B cell (primary cell): ENCODE data around the gene F13A1. TPM values are rescaled to one million over a fixed set of nuclear protein-coding genes. Genes with fewer than 3 reads are reported as not detected.
A peak's percentile ranks its signal among the peaks of the same experiment; 100 is the strongest.

Experiments used
- ATAC-seq: fragments of 200-7000 bp; cut with Tn5 transposase; one replicate; pipeline ENCODE4 v1.10.0; 2021; ENCODE audit warnings: low read depth, mild to moderate bottlenecking, moderate number of reproducible peaks, moderate library complexity
- CTCF ChIA-PET: fragments of 350-600 bp; sonication (Branson Sonifier 250); formaldehyde crosslinking; loops from one replicate; lab custom pipeline; 2021; ENCODE audit warnings: antibody characterized with exemption, inconsistent platforms; lab: Charles Lee
- POLR2A ChIA-PET: fragments of 350-600 bp; sonication (Branson Sonifier 250); formaldehyde crosslinking; loops from one replicate; lab custom pipeline; 2021; ENCODE audit warnings: antibody characterized with exemption; lab: Charles Lee
- DNase-seq: peaks from one replicate; pipeline ENCODE4 v3.0.0; 2013
- H2AFZ ChIP-seq: 2 replicates; pipeline ENCODE4 v1.6.1; 2012; ENCODE audit warnings: mild to moderate bottlenecking, low read depth, low read length; ENCODE audit not compliant: insufficient read depth, poor library complexity, severe bottlenecking
- H3K27ac ChIP-seq, 2 donors: 1 replicate in 1 of 2; 2 replicates in 1 of 2; pipeline ENCODE4 v1.5.1; 2012 to 2013; ENCODE audit warnings: low read length in 2 of 2, mild to moderate bottlenecking in 2 of 2, moderate library complexity in 1 of 2
- H3K27me3 ChIP-seq, 4 experiments: fragments of 200-600 bp in 1 of 4; sonication (generic) in 1 of 4; replicated peaks in 1 of 4; 1 replicate in 2 of 4; 2 replicates in 2 of 4; pipeline versions ENCODE4 v1.6.1 to v1.7.0; 2013 to 2016; ENCODE audit warnings: low read length in 3 of 4, mild to moderate bottlenecking in 2 of 4, mixed read lengths in 1 of 4, moderate library complexity in 1 of 4; ENCODE audit not compliant: insufficient read depth in 4 of 4, control insufficient read depth in 3 of 4; ENCODE audit errors: control extremely low read depth in 1 of 4
- H3K36me3 ChIP-seq, 2 experiments: replicated peaks in 1 of 2; 1 replicate in 1 of 2; 2 replicates in 1 of 2; pipeline versions ENCODE4 v1.6.1 to v1.7.1; 2013; ENCODE audit warnings: low read length in 1 of 2; ENCODE audit not compliant: insufficient read depth in 2 of 2, control insufficient read depth in 1 of 2; ENCODE audit errors: control extremely low read depth in 1 of 2, extremely low read depth in 1 of 2
- H3K4me1 ChIP-seq, 2 donors: fragments of 200-600 bp in 1 of 2; sonication (generic) in 1 of 2; 1 replicate in 1 of 2; 2 replicates in 1 of 2; pipeline versions ENCODE4 v1.5.1 to v1.6.1; 2013 to 2017; ENCODE audit warnings: low read length in 2 of 2; ENCODE audit not compliant: control insufficient read depth in 2 of 2, insufficient read depth in 2 of 2
- H3K4me2 ChIP-seq: replicated peaks from 2 replicates; pipeline ENCODE3; 2012; ENCODE audit warnings: mild to moderate bottlenecking, low read depth, low read length; ENCODE audit not compliant: poor library complexity, severe bottlenecking
- H3K4me3 ChIP-seq, 5 experiments: fragments of 200-600 bp in 1 of 5; sonication (generic) in 1 of 5; 1 replicate in 3 of 5; 2 replicates in 2 of 5; pipeline versions ENCODE4 v1.5.1 to v1.7.0; 2011 to 2016; ENCODE audit warnings: low read length in 4 of 5, mild to moderate bottlenecking in 4 of 5, low read depth in 2 of 5, control low read depth in 1 of 5, moderate library complexity in 1 of 5; ENCODE audit not compliant: insufficient read depth in 1 of 5; ENCODE audit errors: control extremely low read depth in 1 of 5, extremely low read depth in 1 of 5
- H3K79me2 ChIP-seq: fragments of 200-600 bp; sonication (generic); one replicate; pipeline ENCODE4 v1.6.0; 2016; ENCODE audit warnings: low read length; ENCODE audit not compliant: control insufficient read depth, insufficient read depth
- H3K9ac ChIP-seq: fragments of 200-600 bp; sonication (generic); 2 replicates; pipeline ENCODE4 v1.6.1; 2017; ENCODE audit warnings: mild to moderate bottlenecking, low read length, moderate library complexity
- H3K9me3 ChIP-seq, 3 donors: one replicate each; pipeline versions ENCODE4 v1.6.1 to v1.7.1; 2013; ENCODE audit warnings: low read length in 2 of 3; ENCODE audit not compliant: control insufficient read depth in 2 of 3, insufficient read depth in 1 of 3; ENCODE audit errors: control extremely low read depth in 1 of 3
- H4K20me1 ChIP-seq: 2 replicates; pipeline ENCODE4 v1.6.0; 2012; ENCODE audit warnings: mild to moderate bottlenecking, low read length; ENCODE audit not compliant: insufficient read depth, control insufficient read depth, poor library complexity, severe bottlenecking
- H3K27ac Mint-ChIP-seq: one replicate; pipeline ENCODE4 v1.8.0; 2021; ENCODE audit warnings: mixed read lengths
- H3K27me3 Mint-ChIP-seq: one replicate; pipeline ENCODE4 v1.8.0; 2021; ENCODE audit warnings: mixed read lengths
- H3K4me1 Mint-ChIP-seq: one replicate; pipeline ENCODE4 v1.8.0; 2021; ENCODE audit warnings: mixed read lengths
- H3K4me3 Mint-ChIP-seq: one replicate; pipeline ENCODE4 v1.8.0; 2021; ENCODE audit warnings: mixed read lengths
- H3K9me3 Mint-ChIP-seq: one replicate; pipeline ENCODE4 v1.8.0; 2022; ENCODE audit warnings: mixed read lengths; ENCODE audit not compliant: insufficient read depth
- EZH2 ChIP-seq: IDR thresholded peaks from 2 replicates; pipeline ENCODE4 v1.6.1; 2012; ENCODE audit warnings: borderline replicate concordance, low read depth, mild to moderate bottlenecking, moderate library complexity, low read length; ENCODE audit not compliant: insufficient read depth, poor library complexity, severe bottlenecking
- WGBS: methylation state at CpG from one replicate; pipeline ENCODE4 v1.1.5; 2013; ENCODE audit warnings: missing lambda C conversion rate; ENCODE audit not compliant: insufficient coverage; 5-methylcytosine and 5-hydroxymethylcytosine counted together
- intact Hi-C: fragments of 100-400 bp; cut with micrococcal nuclease; formaldehyde crosslinking; loops from one replicate; pipeline ENCODE4 v1.10.0; 2022
- polyA plus RNA-seq: library from polyadenylated mRNA; depleted of rRNA; stranded (reverse); fragments of >200 nt; gene quantifications from 2 replicates; pipeline ENCODE4 v1.2.3, GENCODE V29; 2012
- total RNA-seq, 2 donors: library from RNA; stranded (reverse); fragments of 120-200 nt in 1 of 2; gene quantifications; 1 replicate in 1 of 2; 2 replicates in 1 of 2; pipeline versions ENCODE4 v1.2.3 to v1.2.4, GENCODE V29; 2013 to 2022
- TF ChIP-seq, protein P1 (sequence below): fragments of 200-600 bp; IDR thresholded peaks from one replicate; pipeline ENCODE4 v1.8.0; 2022; ENCODE audit warnings: antibody characterized with exemption, mild to moderate bottlenecking

Gene F13A1
- total and polyA plus RNA-seq, 2 donors (not counting 1 experiment from before 2014, with no cell fraction given) = 0.43 to 2.0 TPM

DNA sequence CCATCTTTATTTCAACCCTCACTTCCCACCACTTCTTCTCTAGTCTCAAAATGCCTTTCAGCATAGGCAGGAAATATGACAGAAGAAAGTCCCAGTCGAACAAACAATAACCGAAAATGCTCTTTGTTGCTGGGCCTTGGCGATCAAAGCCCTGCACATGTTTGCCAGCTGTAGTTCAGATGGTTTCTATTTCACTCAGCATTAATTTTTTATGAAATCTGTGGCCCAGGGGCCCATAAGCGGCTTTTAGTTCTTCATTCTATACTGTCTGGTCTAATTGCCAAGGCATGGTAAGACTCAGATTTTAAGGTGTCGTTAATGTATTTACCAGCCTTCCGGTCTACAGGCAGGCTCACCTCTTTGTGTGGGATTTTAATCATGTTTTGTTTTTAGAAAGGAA, 10.9 kb upstream of the F13A1 start:
- whole genome bisulfite sequencing = 3% methylated on average over 3 of the region's 6 CpGs
- peak; percentile 69 for ATAC-seq
- H3K27ac Mint-ChIP-seq = peak overlapping the region; percentile 98

DNA sequence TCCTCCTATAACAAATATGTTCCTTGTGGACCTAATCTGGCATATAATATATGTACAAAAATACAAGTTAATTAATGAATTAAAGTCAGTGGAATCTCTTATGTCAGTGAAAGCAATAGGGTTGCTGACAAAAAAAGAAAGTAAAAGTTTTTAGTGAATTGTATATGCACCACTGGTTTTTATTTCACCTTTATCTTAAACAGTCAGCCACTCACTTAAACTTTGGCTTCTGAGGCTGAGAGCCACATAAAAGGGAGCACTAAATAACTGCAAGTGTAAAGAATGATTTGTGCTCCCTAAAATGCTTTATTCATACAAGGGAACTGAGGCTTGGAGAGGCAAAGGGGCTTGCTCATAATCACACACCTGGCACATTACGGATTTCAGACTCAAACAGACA, 9.9 kb upstream of the F13A1 start:
- no peak overlapping the region for H2AFZ ChIP-seq
- no peak overlapping the region for H3K4me3 ChIP-seq
- H3K4me1 ChIP-seq = peaks cover 37% of the 10 kb centered on the region in 2 donors
- 57% methylated on average over 1 of the region's 1 CpG for WGBS
- H3K4me1 Mint-ChIP-seq = peaks cover 48% of the 10 kb centered on the region
- ChIA-PET CTCF (no interaction called here), POLR2A (interaction anchor here (0.8 to 3.8 kb wide), 2 partner anchors 61 to 78 kb away, joined by 3 to 27 read pairs; no protein-coding TSS in a partner anchor)
- H3K27me3 ChIP-seq = no peaks in the 10 kb centered on the region
- H3K9me3 Mint-ChIP-seq = no peaks in the 10 kb centered on the region
- H3K4me2 ChIP-seq = peak overlapping the region; percentile 60
- H3K4me3 Mint-ChIP-seq = peak overlapping the region; percentile 86
- intact Hi-C loops = loop anchor here (2.0 kb wide), 2 partner anchors 16 to 258 kb away; partner anchors contain the start of gene LY86
- no peaks in the 10 kb centered on the region for H3K9me3 ChIP-seq
- peak overlapping the region; percentile 33 for H3K9ac ChIP-seq
- no peaks in the 10 kb centered on the region for H3K36me3 ChIP-seq
- DNase-seq = no peak
- peaks cover 3% of the 10 kb centered on the region for H3K27me3 Mint-ChIP-seq
- H4K20me1 ChIP-seq = no peaks in the 10 kb centered on the region
- H3K27ac ChIP-seq = peak overlapping the region in 1 of 2 donors; percentile 22
- no peak for ATAC-seq
- H3K79me2 ChIP-seq = no peaks in the 10 kb centered on the region
- H3K27ac Mint-ChIP-seq = peak overlapping the region; percentile 98
- TF ChIP-seq, protein P1, sequence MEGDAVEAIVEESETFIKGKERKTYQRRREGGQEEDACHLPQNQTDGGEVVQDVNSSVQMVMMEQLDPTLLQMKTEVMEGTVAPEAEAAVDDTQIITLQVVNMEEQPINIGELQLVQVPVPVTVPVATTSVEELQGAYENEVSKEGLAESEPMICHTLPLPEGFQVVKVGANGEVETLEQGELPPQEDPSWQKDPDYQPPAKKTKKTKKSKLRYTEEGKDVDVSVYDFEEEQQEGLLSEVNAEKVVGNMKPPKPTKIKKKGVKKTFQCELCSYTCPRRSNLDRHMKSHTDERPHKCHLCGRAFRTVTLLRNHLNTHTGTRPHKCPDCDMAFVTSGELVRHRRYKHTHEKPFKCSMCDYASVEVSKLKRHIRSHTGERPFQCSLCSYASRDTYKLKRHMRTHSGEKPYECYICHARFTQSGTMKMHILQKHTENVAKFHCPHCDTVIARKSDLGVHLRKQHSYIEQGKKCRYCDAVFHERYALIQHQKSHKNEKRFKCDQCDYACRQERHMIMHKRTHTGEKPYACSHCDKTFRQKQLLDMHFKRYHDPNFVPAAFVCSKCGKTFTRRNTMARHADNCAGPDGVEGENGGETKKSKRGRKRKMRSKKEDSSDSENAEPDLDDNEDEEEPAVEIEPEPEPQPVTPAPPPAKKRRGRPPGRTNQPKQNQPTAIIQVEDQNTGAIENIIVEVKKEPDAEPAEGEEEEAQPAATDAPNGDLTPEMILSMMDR = no peak
- no peak for TF ChIP-seq EZH2

More for the DNA sequence above, 10.9 kb upstream of the F13A1 start:
- intact Hi-C loops = loop anchor here (2.0 kb wide), 2 partner anchors 17 to 257 kb away; partner anchors contain the start of gene LY86
- H3K9ac ChIP-seq = peak overlapping the region; percentile 12
- ChIA-PET CTCF (interaction anchor here (0.8 to 1.8 kb wide), 3 partner anchors 59 to 164 kb away, joined by 3 to 5 read pairs (median 4); no protein-coding TSS in a partner anchor), POLR2A (interaction anchor here (2.8 to 3.8 kb wide), 2 partner anchors 60 to 76 kb away, joined by 13 to 27 read pairs; no protein-coding TSS in a partner anchor)
- H3K79me2 ChIP-seq = no peaks in the 10 kb centered on the region
- H3K36me3 ChIP-seq = no peaks in the 10 kb centered on the region
- H3K4me1 ChIP-seq = peaks cover 37% of the 10 kb centered on the region in 2 donors
- H3K27me3 ChIP-seq = no peaks in the 10 kb centered on the region
- H3K9me3 ChIP-seq = no peaks in the 10 kb centered on the region
- DNase-seq = peak; percentile 67
- Mint-ChIP-seq H3K27me3 (peaks cover 1% of the 10 kb centered on the region), H3K4me1 (peaks cover 48% of the 10 kb centered on the region), H3K9me3 (no peaks in the 10 kb centered on the region), H3K4me3 (peak overlapping the region; percentile 86)
- peak overlapping the region; percentile 60 for H3K4me2 ChIP-seq
- H3K4me3 ChIP-seq = peak overlapping the region in 1 of 5 experiments; percentile 13
- H3K27ac ChIP-seq = peak overlapping the region; percentile 22 to 33
- H4K20me1 ChIP-seq = no peaks in the 10 kb centered on the region
- TF ChIP-seq, protein P1 = no peak
- no peak for TF ChIP-seq EZH2
- H2AFZ ChIP-seq = no peak overlapping the region
